GM18499 (cell line): ENCODE data around the gene PWWP2A.
"Not testable (repeated sequence)": the region's sequence is repeated elsewhere in the genome, so short reads cannot be mapped to it uniquely, and the experiment has no call there.

ENCODE experiments used
- ATAC-seq: cut with Tn5 transposase; IDR thresholded peaks from one replicate; pipeline ENCODE4 v1.9.1; 2021; ENCODE audit warnings: moderate number of reproducible peaks; ENCODE audit not compliant: insufficient read depth, unreplicated experiment

PWWP2A gene

GRCh38 chr5:160119142-160119904 lies at the start of gene PWWP2A:
Gene PWWP2A (minus strand): TSS chr5:160119450. CDS start chr5:160119388, 62 bp downstream.
- peak; percentile 92 for ATAC-seq

GRCh38 chr5:160167624-160168165 lies 48.4 kb upstream of the PWWP2A start:
- no peak for ATAC-seq

GRCh38 chr5:160166973-160167623 lies 47.8 kb upstream of the PWWP2A start:
- ATAC-seq: no peak

- ATAC-seq: no peak
Measured at GRCh38 chr5:160166069-160166972, 47.1 kb upstream of the PWWP2A start.

GRCh38 chr5:160165137-160166068 lies 46.2 kb upstream of the PWWP2A start:
- no peak for ATAC-seq

GRCh38 chr5:160162910-160163309 lies 43.7 kb upstream of the PWWP2A start:
- ATAC-seq: no peak

- no peak for ATAC-seq
Measured at GRCh38 chr5:160161626-160162025, 42.4 kb upstream of the PWWP2A start.

- ATAC-seq: not testable (repeated sequence)
Measured at GRCh38 chr5:160160875-160161274, 41.6 kb upstream of the PWWP2A start.

GRCh38 chr5:160159991-160160792 lies 40.9 kb upstream of the PWWP2A start:
- no peak for ATAC-seq

GRCh38 chr5:160158087-160158486 lies 38.8 kb upstream of the PWWP2A start:
- no peak for ATAC-seq

GRCh38 chr5:160155017-160155750 lies 35.9 kb upstream of the PWWP2A start:
- ATAC-seq: no peak

GRCh38 chr5:160152901-160153300 lies 33.7 kb upstream of the PWWP2A start:
- ATAC-seq: no peak

- peak; percentile 62 for ATAC-seq
Measured at GRCh38 chr5:160152287-160152686, 33.0 kb upstream of the PWWP2A start.

GRCh38 chr5:160151017-160151416 lies 31.8 kb upstream of the PWWP2A start:
- no peak for ATAC-seq

GRCh38 chr5:160150381-160150780 lies 31.1 kb upstream of the PWWP2A start:
- no peak for ATAC-seq

- not testable (repeated sequence) for ATAC-seq
Measured at GRCh38 chr5:160144436-160144835, 25.2 kb upstream of the PWWP2A start.

- no peak for ATAC-seq
Measured at GRCh38 chr5:160134332-160134731, 15.1 kb upstream of the PWWP2A start.

- no peak for ATAC-seq
Measured at GRCh38 chr5:160133918-160134304, 14.7 kb upstream of the PWWP2A start.
